HUES48 (cell line): Measurements from ENCODE around the gene SAE1.
A peak's percentile ranks its signal among the peaks of the same experiment; 100 is the strongest.

Experiments used
- H3K27ac ChIP-seq: one replicate; pipeline ENCODE4 v1.7.0; 2013; ENCODE audit warnings: low read depth, low read length, inconsistent platforms
- H3K27me3 ChIP-seq: 2 replicates; pipeline ENCODE4 v1.6.1; 2013; ENCODE audit warnings: mild to moderate bottlenecking, low read length; ENCODE audit not compliant: control insufficient read depth, insufficient read depth
- H3K36me3 ChIP-seq: 2 replicates; pipeline ENCODE4 v1.6.1; 2013; ENCODE audit warnings: low read length; ENCODE audit not compliant: control insufficient read depth, insufficient read depth
- H3K4me1 ChIP-seq: 2 replicates; pipeline ENCODE4 v1.6.1; 2013; ENCODE audit warnings: mild to moderate bottlenecking, low read length; ENCODE audit not compliant: control insufficient read depth, insufficient read depth
- H3K4me3 ChIP-seq: 2 replicates; pipeline ENCODE4 v1.5.1; 2013; ENCODE audit warnings: mild to moderate bottlenecking, low read depth, low read length
- H3K9ac ChIP-seq: 2 replicates; pipeline ENCODE4 v1.6.1; 2013; ENCODE audit warnings: mild to moderate bottlenecking, low read depth, low read length, moderate library complexity
- H3K9me3 ChIP-seq: 2 replicates; pipeline ENCODE4 v1.6.1; 2013; ENCODE audit warnings: low read length; ENCODE audit not compliant: control insufficient read depth, insufficient read depth

Gene SAE1

DNA sequence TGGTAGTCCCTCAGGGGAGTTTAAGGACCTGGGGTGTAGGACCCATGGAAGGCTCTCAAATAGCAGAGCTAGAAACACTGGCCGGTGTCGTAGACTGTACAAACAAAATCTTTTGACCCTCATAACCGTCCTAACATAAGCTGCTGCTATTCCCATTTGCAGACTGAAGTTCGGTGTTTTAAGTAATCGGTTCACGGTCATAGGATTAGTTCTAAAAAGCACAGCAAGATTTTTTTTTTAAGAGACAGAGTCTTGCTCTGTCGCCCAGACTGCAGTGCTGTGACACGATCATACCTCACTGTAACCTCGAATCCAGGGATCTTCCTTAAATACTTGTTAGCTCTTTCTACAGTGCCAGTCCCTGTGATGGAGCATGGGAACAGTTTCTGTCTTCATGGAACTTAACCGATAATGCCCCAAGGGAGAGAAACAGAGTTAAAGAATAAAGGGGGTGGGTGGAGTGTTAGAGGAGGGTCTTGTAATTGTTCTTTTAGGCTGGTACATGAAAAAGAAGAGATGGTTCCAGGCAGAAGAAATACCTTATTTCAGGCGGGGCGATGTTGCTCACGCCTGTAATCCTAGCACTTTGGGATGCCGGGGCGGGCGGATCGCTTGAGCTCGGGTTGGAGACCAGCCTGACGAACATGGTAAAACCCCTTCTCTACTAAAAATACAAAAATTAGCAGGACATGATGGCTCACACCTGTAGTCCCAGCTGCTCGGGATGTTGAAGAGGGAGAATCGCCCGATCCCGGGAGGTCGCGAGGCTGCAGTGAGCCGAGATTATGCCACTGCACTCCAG lies 16.6 kb upstream of the SAE1 start:
- peak overlapping the region; percentile 100 for H3K27ac ChIP-seq
- peak overlapping the region; percentile 85 for H3K4me3 ChIP-seq
- H3K9me3 ChIP-seq = no peaks in the 10 kb centered on the region
- peaks cover 15% of the 10 kb centered on the region for H3K4me1 ChIP-seq
- peak overlapping the region; percentile 17 for H3K9ac ChIP-seq
- H3K36me3 ChIP-seq = peaks cover 9% of the 10 kb centered on the region
- H3K27me3 ChIP-seq = no peaks in the 10 kb centered on the region

GRCh38 chr19:47120470-47121067 lies 10.1 kb upstream of the SAE1 start:
- Histone ChIP-seq H3K36me3 (no peaks in the 10 kb centered on the region), H3K4me1 (peaks cover 3% of the 10 kb centered on the region; the same call in 1 of the 2 replicates), H3K9ac (no peak overlapping the region), H3K27me3 (no peaks in the 10 kb centered on the region), H3K4me3 (no peak overlapping the region), H3K27ac (no peak overlapping the region), H3K9me3 (no peaks in the 10 kb centered on the region)

DNA sequence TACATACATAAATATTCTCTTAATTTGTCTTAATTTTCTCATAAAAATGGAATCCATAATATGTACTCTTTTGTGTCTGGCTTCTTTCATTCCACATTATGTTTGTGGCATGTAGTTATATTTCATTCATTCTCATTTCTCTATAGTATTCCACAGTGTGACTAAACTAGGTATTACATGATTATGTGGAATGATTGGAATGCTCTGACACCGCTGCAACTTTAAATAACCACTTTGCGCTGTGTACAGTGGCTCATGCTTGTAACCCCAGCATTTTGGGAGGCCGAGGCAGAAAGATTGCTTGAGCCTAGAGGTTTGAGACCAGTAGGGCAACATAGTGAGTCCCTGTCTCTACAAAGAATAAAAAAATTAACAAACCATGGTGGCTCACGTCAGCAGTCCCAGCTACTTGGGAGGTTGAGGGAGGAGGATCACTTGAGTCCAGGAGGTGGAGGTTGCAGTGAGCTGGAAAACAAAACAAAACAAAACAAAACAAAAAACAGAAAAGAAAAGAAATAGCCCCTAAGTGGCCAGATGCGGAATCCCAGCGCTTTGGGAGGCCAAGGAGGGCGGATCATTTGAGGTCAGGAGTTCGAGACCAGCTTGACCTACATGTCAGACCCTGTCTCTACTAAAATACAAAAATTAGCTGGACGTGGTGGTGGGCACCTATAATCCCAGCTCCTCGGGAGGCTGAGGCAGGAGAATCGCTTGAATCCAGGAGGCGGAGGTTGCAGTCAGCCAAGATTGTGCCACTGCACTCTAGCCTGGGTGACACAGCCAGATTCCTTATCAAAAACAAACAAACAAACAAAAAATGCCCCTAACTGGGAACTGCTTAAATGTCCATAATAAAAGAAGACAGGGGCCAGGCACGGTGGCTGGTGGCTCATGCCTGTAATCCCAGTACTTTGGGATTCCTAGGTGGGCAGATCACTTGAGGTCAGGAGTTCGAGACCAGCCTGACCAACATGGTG lies 8.0 kb upstream of the SAE1 start:
- Histone ChIP-seq H3K27me3 (no peaks in the 10 kb centered on the region), H3K9ac (no peak overlapping the region), H3K9me3 (no peaks in the 10 kb centered on the region), H3K4me3 (no peak overlapping the region), H3K27ac (no peak overlapping the region), H3K4me1 (peaks cover 3% of the 10 kb centered on the region; the same call in 1 of the 2 replicates), H3K36me3 (no peaks in the 10 kb centered on the region)

GRCh38 chr19:47123406-47123805 lies 7.2 kb upstream of the SAE1 start:
- Histone ChIP-seq H3K4me1 (peaks cover 3% of the 10 kb centered on the region; the same call in 1 of the 2 replicates), H3K36me3 (no peaks in the 10 kb centered on the region), H3K9ac (no peak overlapping the region), H3K9me3 (no peaks in the 10 kb centered on the region), H3K27ac (no peak overlapping the region), H3K27me3 (no peaks in the 10 kb centered on the region), H3K4me3 (no peak overlapping the region)

DNA sequence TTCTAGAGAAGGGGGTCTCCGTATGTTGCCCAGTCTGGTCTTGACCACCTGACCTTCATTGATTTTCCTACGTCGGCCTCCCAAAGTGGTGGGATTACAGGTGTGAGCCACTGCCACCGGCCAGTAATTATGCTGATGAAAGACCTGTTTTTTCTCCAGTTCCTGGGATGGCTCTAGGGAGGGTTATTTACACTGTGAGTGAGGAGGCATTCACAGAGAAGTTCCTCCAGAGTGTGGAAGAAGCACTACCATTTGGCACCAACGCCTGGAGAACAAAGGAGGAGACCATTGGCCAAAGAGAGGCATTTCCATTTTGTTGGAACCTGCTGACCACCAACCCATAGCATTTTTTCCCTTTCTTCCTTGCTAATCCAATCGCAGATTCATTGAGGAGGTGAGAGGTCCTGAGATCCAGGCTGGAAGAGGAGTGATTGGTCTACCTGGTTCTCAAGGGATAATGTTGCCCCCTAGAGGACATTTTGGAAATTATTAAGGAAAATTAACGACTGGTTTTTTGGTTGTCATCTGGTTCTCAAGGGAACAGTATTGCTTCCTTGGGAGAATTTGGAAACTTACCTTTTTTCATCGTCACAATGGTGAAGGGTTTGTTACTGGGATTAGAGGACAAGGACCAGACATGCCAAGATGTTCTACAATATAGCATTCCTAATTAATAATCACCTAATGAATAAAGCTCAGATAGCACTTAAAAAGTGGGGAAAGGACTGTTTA lies 5.5 kb upstream of the SAE1 start:
- no peak overlapping the region for H3K27ac ChIP-seq

DNA sequence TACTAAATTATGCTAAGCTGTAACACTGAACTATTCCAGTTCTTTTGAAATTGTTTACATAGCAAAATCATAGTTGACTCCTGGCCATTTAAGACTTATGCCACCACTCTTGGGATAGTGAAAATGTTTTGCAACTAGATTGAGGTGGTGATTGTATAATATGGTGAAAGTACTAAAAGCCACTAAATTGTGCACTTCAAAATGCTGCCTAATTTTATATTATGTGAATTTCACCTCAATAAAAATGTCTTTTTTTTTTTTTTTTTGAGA lies 5.0 kb upstream of the SAE1 start:
- H3K9me3 ChIP-seq = no peaks in the 10 kb centered on the region
- H3K27ac ChIP-seq = no peak overlapping the region
- no peaks in the 10 kb centered on the region for H3K27me3 ChIP-seq
- H3K4me3 ChIP-seq = no peak overlapping the region
- no peak overlapping the region for H3K9ac ChIP-seq
- no peaks in the 10 kb centered on the region for H3K36me3 ChIP-seq
- peaks cover 3% of the 10 kb centered on the region; the same call in 1 of the 2 replicates for H3K4me1 ChIP-seq

More for the DNA sequence above, 5.5 kb upstream of the SAE1 start:
- Histone ChIP-seq H3K27me3 (no peaks in the 10 kb centered on the region), H3K36me3 (no peaks in the 10 kb centered on the region), H3K4me3 (no peak overlapping the region), H3K9ac (no peak overlapping the region), H3K9me3 (no peaks in the 10 kb centered on the region), H3K4me1 (peaks cover 3% of the 10 kb centered on the region; the same call in 1 of the 2 replicates)

DNA sequence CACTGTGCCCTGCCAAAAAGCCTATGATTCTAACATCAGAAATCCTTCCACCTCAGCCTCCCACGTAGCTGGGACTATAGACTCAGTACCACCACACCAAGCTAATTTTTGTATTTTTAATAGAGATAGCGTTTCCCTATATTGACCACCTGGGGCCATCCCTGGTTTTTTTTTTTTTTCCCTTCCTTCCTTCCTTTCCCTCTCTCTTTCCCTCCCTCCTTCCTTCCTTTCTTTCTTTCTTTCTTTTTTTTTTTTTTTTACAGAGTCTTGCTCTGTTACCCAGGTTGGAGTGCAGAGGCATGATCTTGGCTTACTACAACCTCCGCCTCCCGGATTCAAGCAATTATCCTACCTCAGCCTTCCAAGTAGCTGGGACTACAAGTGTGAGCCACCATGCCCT lies 1.1 kb upstream of the SAE1 start:
- Histone ChIP-seq H3K9ac (no peak overlapping the region), H3K4me3 (no peak overlapping the region)

DNA sequence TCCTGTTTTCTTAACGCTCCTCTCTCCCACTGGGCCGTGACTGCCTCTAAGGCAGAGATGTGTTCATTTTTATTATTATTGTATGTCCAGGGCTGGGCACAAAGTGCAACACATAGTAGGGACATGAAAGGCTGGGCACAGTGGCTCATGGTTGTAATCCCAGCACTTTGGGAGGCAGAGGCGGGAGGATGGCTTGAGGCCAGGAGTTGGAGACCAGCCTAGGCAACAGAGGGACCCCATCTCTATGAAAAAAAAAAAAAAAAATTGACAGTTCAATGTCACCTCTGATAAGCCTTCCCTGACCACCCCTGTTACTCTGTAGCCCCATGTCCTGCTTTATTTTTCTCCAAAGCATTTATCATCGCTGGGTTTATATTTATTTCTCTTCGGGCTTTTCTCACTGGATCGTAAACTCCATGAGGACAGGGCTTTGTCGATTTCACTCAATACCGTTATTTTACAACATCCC lies 481 bp upstream of the SAE1 start:
- Histone ChIP-seq H3K9me3 (no peaks in the 10 kb centered on the region), H3K4me1 (peaks cover 19% of the 10 kb centered on the region), H3K27ac (no peak overlapping the region), H3K4me3 (no peak overlapping the region; the same call in 1 of the 2 replicates), H3K27me3 (no peaks in the 10 kb centered on the region), H3K36me3 (peaks cover 27% of the 10 kb centered on the region), H3K9ac (no peak overlapping the region)

More for the DNA sequence above, 1.1 kb upstream of the SAE1 start:
- no peak overlapping the region for H3K27ac ChIP-seq
- H3K36me3 ChIP-seq = peaks cover 22% of the 10 kb centered on the region
- H3K9me3 ChIP-seq = no peaks in the 10 kb centered on the region
- H3K4me1 ChIP-seq = peaks cover 19% of the 10 kb centered on the region
- H3K27me3 ChIP-seq = no peaks in the 10 kb centered on the region

DNA sequence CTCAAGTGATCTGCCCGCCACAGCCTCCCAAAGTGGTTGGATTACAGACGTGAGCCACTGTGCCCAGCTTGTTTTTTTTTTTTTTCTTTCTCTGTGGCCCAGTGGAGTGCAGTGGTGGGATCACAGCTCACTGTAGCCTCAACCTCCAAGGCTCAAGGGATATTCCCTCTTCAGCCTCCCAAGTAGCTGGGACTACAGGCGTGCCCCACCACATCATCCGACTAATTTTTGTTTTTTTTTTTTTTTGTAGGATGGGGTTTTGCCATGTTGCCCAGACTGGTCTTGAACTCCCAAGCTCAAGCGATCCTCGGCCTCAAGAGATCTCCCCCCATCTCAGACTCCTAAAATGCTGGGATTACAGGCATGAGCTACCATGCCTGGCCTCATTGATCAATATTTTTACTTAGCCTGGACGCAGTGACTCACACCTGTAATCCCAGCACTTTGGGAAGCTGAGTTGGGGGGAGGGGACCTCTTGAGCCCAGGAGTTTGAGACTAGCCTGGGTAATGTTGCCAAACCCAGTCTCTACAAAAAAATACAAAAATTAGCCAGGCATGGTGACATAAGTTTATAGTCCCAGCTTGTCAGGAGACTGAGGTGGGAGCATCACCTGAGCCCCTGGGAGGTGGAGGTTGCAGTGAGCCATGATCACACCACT lies 1.7 kb downstream of the SAE1 start:
- Histone ChIP-seq H3K4me3 (peak overlapping the region; percentile 94), H3K9ac (peak overlapping the region; percentile 85; the same call in 1 of the 2 replicates), H3K9me3 (no peaks in the 10 kb centered on the region), H3K27me3 (no peaks in the 10 kb centered on the region), H3K4me1 (peaks cover 19% of the 10 kb centered on the region), H3K36me3 (peaks cover 38% of the 10 kb centered on the region), H3K27ac (no peak overlapping the region)

DNA sequence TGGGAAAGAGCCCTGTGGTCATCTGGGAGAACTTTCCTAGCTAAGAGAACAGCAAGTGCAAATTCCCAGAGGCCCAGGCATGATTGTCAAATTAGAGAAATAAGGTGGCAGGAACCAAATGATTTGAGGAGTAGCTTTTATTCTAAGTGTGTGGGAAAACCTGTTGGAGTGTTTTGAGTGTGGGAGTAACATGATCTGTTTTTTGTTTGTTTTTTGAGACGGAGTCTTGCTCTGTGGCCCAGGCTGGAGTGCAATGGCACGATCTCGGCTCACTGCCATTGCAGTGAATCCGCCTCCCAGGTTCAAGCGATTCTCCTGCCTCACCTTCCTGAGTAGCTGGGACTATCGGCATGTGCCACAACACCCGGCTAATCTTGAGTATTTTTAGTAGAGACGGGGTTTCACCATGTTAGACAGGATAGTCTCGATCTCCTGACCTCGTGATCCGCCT lies 2.4 kb downstream of the SAE1 start:
- Histone ChIP-seq H3K4me1 (peaks cover 19% of the 10 kb centered on the region), H3K9ac (peak overlapping the region; percentile 24; the same call in 1 of the 2 replicates), H3K9me3 (no peaks in the 10 kb centered on the region), H3K36me3 (peaks cover 41% of the 10 kb centered on the region), H3K4me3 (peak overlapping the region; percentile 94), H3K27me3 (no peaks in the 10 kb centered on the region), H3K27ac (no peak overlapping the region)
